H1 (cell line): ENCODE measurements around the gene PLPPR1. TPM values are rescaled to one million over a fixed set of nuclear protein-coding genes. Genes with fewer than 3 reads are reported as not detected.

Experiments
- CTCF ChIA-PET: fragments of 300-600 bp; sonication (Branson Sonifier 250); formaldehyde crosslinking; loops from one replicate; lab custom pipeline; 2021; ENCODE audit not compliant: partially characterized antibody; lab: Charles Lee
- POLR2A ChIA-PET: fragments of 300-600 bp; sonication (Branson Sonifier 250); formaldehyde crosslinking; loops from one replicate; lab custom pipeline; 2021; ENCODE audit warnings: inconsistent platforms; ENCODE audit not compliant: partially characterized antibody; lab: Charles Lee
- DNase-seq, 2 experiments: peaks; one replicate each; pipeline versions ENCODE4 v3.0.0 to v3.0.0-alpha.2; 2010 to 2022; ENCODE audit warnings: low spot score in 2 of 2, low read depth in 1 of 2, mixed read lengths in 1 of 2
- FAIRE-seq: peaks from 2 replicates; lab custom pipeline; 2011; peaks lifted over from hg19 to GRCh38; lab: Jason Lieb, UNC
- H2AFZ ChIP-seq: 2 replicates; pipeline ENCODE4 v1.8.1; 2012; ENCODE audit warnings: low read length, inconsistent platforms
- H2AK5ac ChIP-seq: 2 replicates; pipeline ENCODE4 v1.6.1; 2013; ENCODE audit warnings: low read depth, low read length
- H2BK120ac ChIP-seq: replicated peaks from 2 replicates; pipeline ENCODE3; 2013; ENCODE audit warnings: low read depth, low read length, inconsistent platforms
- H2BK12ac ChIP-seq: 2 replicates; pipeline ENCODE4 v1.6.1; 2013; ENCODE audit warnings: low read depth, low read length
- H2BK15ac ChIP-seq: 2 replicates; pipeline ENCODE4 v1.6.1; 2013; ENCODE audit warnings: low read length
- H2BK20ac ChIP-seq: 2 replicates; pipeline ENCODE4 v1.6.1; 2013; ENCODE audit warnings: low read length
- H2BK5ac ChIP-seq: 2 replicates; pipeline ENCODE4 v1.6.1; 2013; ENCODE audit warnings: low read depth, low read length
- H3K14ac ChIP-seq: 2 replicates; pipeline ENCODE4 v1.6.1; 2013; ENCODE audit warnings: inconsistent platforms; ENCODE audit not compliant: insufficient read length
- H3K18ac ChIP-seq: 2 replicates; pipeline ENCODE4 v1.6.1; 2013; ENCODE audit warnings: low read length; ENCODE audit errors: extremely low read depth
- H3K23ac ChIP-seq: 2 replicates; pipeline ENCODE4 v1.6.1; 2013; ENCODE audit warnings: inconsistent platforms; ENCODE audit not compliant: insufficient read length
- H3K23me2 ChIP-seq: 2 replicates; pipeline ENCODE4 v1.6.1; 2013; ENCODE audit warnings: low read depth, low read length
- H3K27ac ChIP-seq: 2 replicates; pipeline ENCODE4 v1.6.1; 2011; ENCODE audit warnings: low read depth, low read length, inconsistent platforms
- H3K27me3 ChIP-seq, 4 experiments: replicated peaks in 1 of 4; 1 replicate in 1 of 4; 2 replicates in 3 of 4; pipeline versions ENCODE4 v1.6.1 to v1.8.1; 2011 to 2013; ENCODE audit warnings: low read length in 3 of 4, mild to moderate bottlenecking in 3 of 4, inconsistent platforms in 2 of 4, mixed read lengths in 2 of 4, moderate library complexity in 1 of 4; ENCODE audit not compliant: control insufficient read depth in 3 of 4, insufficient read depth in 3 of 4; ENCODE audit errors: extremely low read depth in 1 of 4
- H3K36me3 ChIP-seq, 4 experiments: 2 replicates each; pipeline versions ENCODE4 v1.6.1 to v1.8.1; 2011 to 2013; ENCODE audit warnings: mild to moderate bottlenecking in 4 of 4, low read length in 3 of 4, moderate library complexity in 2 of 4, control low read depth in 1 of 4, inconsistent platforms in 1 of 4; ENCODE audit not compliant: insufficient read depth in 4 of 4, control insufficient read depth in 2 of 4
- H3K4ac ChIP-seq: replicated peaks from 2 replicates; pipeline ENCODE3; 2013; ENCODE audit warnings: low read length, low read depth, mixed read lengths, inconsistent platforms; ENCODE audit not compliant: insufficient read length
- H3K4me1 ChIP-seq, 4 experiments: replicated peaks in 1 of 4; 1 replicate in 1 of 4; 2 replicates in 3 of 4; pipeline versions ENCODE4 v1.6.1 to v1.8.1; 2011 to 2013; ENCODE audit warnings: low read length in 3 of 4, inconsistent platforms in 2 of 4, mixed read lengths in 1 of 4; ENCODE audit not compliant: insufficient read depth in 4 of 4, control insufficient read depth in 3 of 4
- H3K4me2 ChIP-seq, 2 experiments: 2 replicates each; pipeline versions ENCODE4 v1.6.1 to v1.8.1; 2011 to 2013; ENCODE audit warnings: low read depth in 2 of 2, low read length in 2 of 2, control low read depth in 1 of 2, inconsistent platforms in 1 of 2, mild to moderate bottlenecking in 1 of 2; ENCODE audit not compliant: insufficient read depth in 1 of 2
- H3K4me3 ChIP-seq, 4 experiments: fragments of 200-600, 300-600 bp in 1 of 4; sonication (generic), shearing (Covaris generic), sonication (Bioruptor Twin) in 1 of 4; 2 replicates each; pipeline versions ENCODE4 v1.5.1 to v1.8.1; 2011 to 2016; ENCODE audit warnings: low read length in 4 of 4, low read depth in 3 of 4, control low read depth in 2 of 4, inconsistent platforms in 2 of 4, mild to moderate bottlenecking in 2 of 4, mixed read lengths in 1 of 4, moderate library complexity in 1 of 4; ENCODE audit not compliant: insufficient read depth in 2 of 4; ENCODE audit errors: extremely low read depth in 1 of 4
- H3K56ac ChIP-seq: replicated peaks from 2 replicates; pipeline ENCODE3; 2013; ENCODE audit warnings: low read depth, mild to moderate bottlenecking, mixed read lengths, low read length, inconsistent platforms; ENCODE audit not compliant: insufficient read length
- H3K79me1 ChIP-seq: 2 replicates; pipeline ENCODE4 v1.6.1; 2013; ENCODE audit warnings: low read depth, low read length, control low read depth
- H3K79me2 ChIP-seq, 2 experiments: 2 replicates each; pipeline versions ENCODE4 v1.6.1 to v1.8.1; 2012 to 2013; ENCODE audit warnings: low read length in 2 of 2, mild to moderate bottlenecking in 2 of 2, inconsistent platforms in 1 of 2; ENCODE audit not compliant: insufficient read depth in 2 of 2, control insufficient read depth in 1 of 2
- H3K9ac ChIP-seq, 4 experiments: replicated peaks in 1 of 4; 1 replicate in 1 of 4; 2 replicates in 3 of 4; pipeline versions ENCODE4 v1.6.1 to v1.8.1; 2011 to 2013; ENCODE audit warnings: low read depth in 3 of 4, low read length in 3 of 4, control low read depth in 2 of 4, mild to moderate bottlenecking in 2 of 4, moderate library complexity in 2 of 4, inconsistent platforms in 1 of 4; ENCODE audit errors: extremely low read depth in 1 of 4
- H3K9me3 ChIP-seq, 2 experiments: 2 replicates each; pipeline versions ENCODE4 v1.6.1 to v1.8.1; 2012 to 2013; ENCODE audit warnings: mild to moderate bottlenecking in 2 of 2, moderate library complexity in 2 of 2, control low read depth in 1 of 2, inconsistent platforms in 1 of 2, low read depth in 1 of 2, low read length in 1 of 2, mixed read lengths in 1 of 2; ENCODE audit not compliant: insufficient read depth in 2 of 2
- H4K20me1 ChIP-seq, 2 experiments: replicated peaks in 1 of 2; 2 replicates each; pipeline versions ENCODE3 to v1.8.1; 2011 to 2013; ENCODE audit warnings: inconsistent platforms in 2 of 2, low read length in 2 of 2, mild to moderate bottlenecking in 1 of 2; ENCODE audit not compliant: insufficient read depth in 2 of 2, control insufficient read depth in 1 of 2
- H4K5ac ChIP-seq: 2 replicates; pipeline ENCODE4 v1.6.1; 2013; ENCODE audit warnings: low read length, low read depth, mixed read lengths, inconsistent platforms; ENCODE audit not compliant: insufficient read length
- H4K8ac ChIP-seq: 2 replicates; pipeline ENCODE4 v1.8.0; 2013; ENCODE audit warnings: mild to moderate bottlenecking, moderate library complexity, low read length, inconsistent platforms; ENCODE audit not compliant: insufficient read depth; ENCODE audit errors: extremely low read depth
- H4K91ac ChIP-seq: replicated peaks from 2 replicates; pipeline ENCODE3; 2013; ENCODE audit warnings: low read length, mixed read lengths, inconsistent platforms; ENCODE audit not compliant: insufficient read length
- BCL11A ChIP-seq, 2 experiments: IDR thresholded peaks; one replicate each; pipeline ENCODE4 v1.6.1; 2011; ENCODE audit warnings: low read depth in 2 of 2, low read length in 2 of 2, mild to moderate bottlenecking in 2 of 2
- CBX5 ChIP-seq: fragments of 300-800, 300-1000 bp; sonication (generic); IDR thresholded peaks from 2 replicates; pipeline ENCODE4 v1.7.1; 2016; ENCODE audit warnings: antibody characterized with exemption, low read length, low read depth
- CEBPB ChIP-seq: IDR thresholded peaks from 2 replicates; pipeline ENCODE4 v1.6.1; 2012; ENCODE audit warnings: low read depth, low read length
- CHD1 ChIP-seq: IDR thresholded peaks from 2 replicates; pipeline ENCODE4 v1.6.1; 2012; ENCODE audit warnings: low read depth, low read length, improper control_type of control experiment
- KDM5A ChIP-seq: fragments of 200-600 bp; IDR thresholded peaks from 2 replicates; pipeline ENCODE4 v1.7.1; 2012; ENCODE audit warnings: mild to moderate bottlenecking, low read length, inconsistent platforms, mixed read lengths
- NANOG ChIP-seq: IDR thresholded peaks from 2 replicates; pipeline ENCODE4 v1.6.1; 2011; ENCODE audit warnings: low read length, low read depth, mild to moderate bottlenecking, inconsistent platforms; ENCODE audit not compliant: insufficient read depth, poor library complexity, severe bottlenecking
- NRF1 ChIP-seq: IDR thresholded peaks from 2 replicates; pipeline ENCODE4 v1.6.1; 2011; ENCODE audit warnings: mild to moderate bottlenecking, low read depth, low read length, improper control_type of control experiment
- SP2 ChIP-seq: IDR thresholded peaks from 2 replicates; pipeline ENCODE4 v1.6.1; 2012; ENCODE audit warnings: mild to moderate bottlenecking, low read length, inconsistent platforms
- SRF ChIP-seq: IDR thresholded peaks from 2 replicates; pipeline ENCODE4 v1.6.1; 2011; ENCODE audit warnings: mild to moderate bottlenecking, low read depth, low read length, moderate library complexity
- TAF1 ChIP-seq: IDR thresholded peaks from 2 replicates; pipeline ENCODE4 v1.6.1; 2011; ENCODE audit warnings: mild to moderate bottlenecking, low read depth, low read length
- TCF12 ChIP-seq: IDR thresholded peaks from 2 replicates; pipeline ENCODE4 v1.6.1; 2011; ENCODE audit warnings: low read depth, mild to moderate bottlenecking, low read length
- polyA plus RNA-seq, 7 experiments: library from polyadenylated mRNA; depleted of rRNA in 3 of 7; stranded (reverse) in 5 of 7; unstranded in 2 of 7; fragments of >200 nt in 5 of 7; fragments of 200-250 nt in 2 of 7; gene quantifications; 1 replicate in 5 of 7; 2 replicates in 1 of 7; 4 replicates in 1 of 7; pipeline versions ENCODE4 v1.2.1 to v1.2.3, GENCODE V29; 2011 to 2013; ENCODE audit warnings: missing spikeins in 2 of 7, mixed read lengths in 2 of 7
- total RNA-seq: library from RNA; stranded (reverse); fragmentation: NEBNext Ultra II Directional; extraction: Animal tissue kit (Norgen Biotek cat#: 25700); gene quantifications from 2 replicates; pipeline ENCODE4 v1.2.1, GENCODE V29; 2021

Gene PLPPR1
- total and polyA plus RNA-seq, 2 of the 8 experiments (the other 6 are each of a cell fraction or from before 2014, with no cell fraction given), result 1.4 to 1.8 TPM

- Histone ChIP-seq H3K23ac (no peak overlapping the region), H3K36me3 (no peaks in the 10 kb centered on the region), H3K4me3 (no peak overlapping the region), H3K27me3 (no peaks in the 10 kb centered on the region), H3K9me3 (no peaks in the 10 kb centered on the region), H2BK20ac (no peak overlapping the region), H3K27ac (no peak overlapping the region), H4K20me1 (no peaks in the 10 kb centered on the region), H2BK12ac (no peak overlapping the region), H3K9ac (no peak overlapping the region), H3K79me1 (no peaks in the 10 kb centered on the region), H3K18ac (no peak overlapping the region), H3K23me2 (no peaks in the 10 kb centered on the region), H2BK15ac (no peak overlapping the region), H4K5ac (no peak overlapping the region), H2AK5ac (no peak overlapping the region), H4K91ac (no peak overlapping the region), H2AFZ (no peak overlapping the region), H2BK120ac (no peak overlapping the region), H3K56ac (no peak overlapping the region), H3K14ac (no peak overlapping the region), H2BK5ac (no peak overlapping the region), H3K4ac (no peak overlapping the region), H3K4me2 (no peak overlapping the region), H4K8ac (no peak overlapping the region), H3K4me1 (no peaks in the 10 kb centered on the region), H3K79me2 (no peaks in the 10 kb centered on the region)
- ChIA-PET POLR2A (no interaction called here), CTCF (interaction anchor here (0.6 kb wide), 1 partner anchor 951 kb away, joined by 3 read pairs; no protein-coding TSS in a partner anchor)
- FAIRE-seq, result no peak
- no peak for TF ChIP-seq NRF1
- TF ChIP-seq CBX5, result no peak
- TF ChIP-seq TAF1, result no peak
- TF ChIP-seq BCL11A (IDR thresholded peaks at IDR 0.05; ENCODE audit: low read depth in 2 of 2, low read length in 2 of 2), result no peak
- TF ChIP-seq CEBPB, result no peak
- TF ChIP-seq CHD1, result no peak
- TF ChIP-seq TCF12, result no peak
- no peak for TF ChIP-seq KDM5A
- TF ChIP-seq SRF, result no peak
- TF ChIP-seq SP2, result no peak
- no peak for TF ChIP-seq NANOG
- no peak for DNase-seq
Observed at GRCh38 chr9:101365181-101365580, 336.7 kb downstream of the PLPPR1 start.
